Right lobe of liver (tissue), 6 donors: Measurements from ENCODE around the gene ASPDH. TPM values are rescaled to one million over a fixed set of nuclear protein-coding genes. Genes with fewer than 3 reads are reported as not detected.

ENCODE experiments used
- ATAC-seq, 4 donors: fragments of 200-7000 bp; cut with Tn5 transposase; one replicate each; pipeline ENCODE4 v1.9.1; 2020; ENCODE audit warnings: mild to moderate bottlenecking in 4 of 4, moderate library complexity in 4 of 4
- DNase-seq, 3 donors: peaks; one replicate each; pipeline ENCODE4 v3.0.0-alpha.2; 2020
- H3K27ac ChIP-seq, 3 donors: fragments of 200-600 bp; one replicate each; pipeline ENCODE4 v1.8.0; 2022
- H3K27me3 ChIP-seq, 2 donors: fragments of 200-600 bp; one replicate each; pipeline ENCODE4 v1.8.0; 2022
- H3K36me3 ChIP-seq, 4 donors: fragments of 200-600 bp; sonication (generic) in 1 of 4; one replicate each; pipeline versions ENCODE4 v1.5.1 to v1.8.0; 2017 to 2022; ENCODE audit warnings: control low read depth in 1 of 4
- H3K4me1 ChIP-seq, 4 donors: fragments of 200-600 bp; sonication (generic) in 1 of 4; one replicate each; pipeline versions ENCODE4 v1.5.1 to v1.8.0; 2017 to 2022; ENCODE audit warnings: control low read depth in 1 of 4
- H3K4me3 ChIP-seq, 3 donors: fragments of 200-600 bp; one replicate each; pipeline ENCODE4 v1.8.0; 2022
- H3K9me3 ChIP-seq, 4 donors: fragments of 200-600 bp; sonication (generic) in 1 of 4; one replicate each; pipeline versions ENCODE4 v1.5.1 to v1.8.0; 2017 to 2022; ENCODE audit warnings: control low read depth in 1 of 4
- POLR2A ChIP-seq: fragments of 450-650 bp; IDR thresholded peaks from one replicate; pipeline ENCODE4 v1.6.1; 2017; ENCODE audit warnings: antibody characterized with exemption, mild to moderate bottlenecking
- WGBS: methylation state at CpG from one replicate; pipeline ENCODE4 v1.1.6; 2018; ENCODE audit warnings: low coverage, low lambda C conversion rate; ENCODE audit not compliant: insufficient coverage; ENCODE audit errors: missing lambda C conversion rate; 5-methylcytosine and 5-hydroxymethylcytosine counted together
- intact Hi-C, 2 donors: fragments of 100-400 bp; cut with DNase I; formaldehyde crosslinking; loops; one replicate each; pipeline versions ENCODE4 v1.11.2 to v1.14.1; 2022
- total RNA-seq, 6 experiments: library from RNA; depleted of rRNA in 2 of 6; stranded (reverse); fragments of >200 nt in 2 of 6; fragmentation: NEBNext Ultra II Directional in 3 of 6; extraction: Animal tissue kit (Norgen Biotek cat#: 25700) in 3 of 6; gene quantifications; one replicate each; pipeline versions ENCODE4 v1.1.0 to v1.2.4, GENCODE V29; 2016 to 2023
- TF ChIP-seq, protein P1 (sequence below), 4 donors: fragments of 200-600 bp in 3 of 4; fragments of 450-650 bp in 1 of 4; IDR thresholded peaks; one replicate each; pipeline versions ENCODE4 v1.5.1 to v1.8.0; 2016 to 2022; ENCODE audit warnings: antibody characterized with exemption in 4 of 4, mild to moderate bottlenecking in 2 of 4
- donor health status: DM: no; HTN: yes; CAD: no.
- donor health status: DM: no; HTN: no; CAD: no.
- donor health status: DM: no; HTN: no; CAD: no.
- donor health status: DM: no; HTN: yes; CAD: no.
- donor health status: DM: no; HTN: yes; CAD: no.

Gene ASPDH
- total RNA-seq, 6 experiments from 2014 or later, result 22.1 to 67.8 (median 44.8) TPM

- 49% methylated on average over 15 of the region's 15 CpGs for WGBS
- no peak for TF ChIP-seq POLR2A
- TF ChIP-seq, protein P1, sequence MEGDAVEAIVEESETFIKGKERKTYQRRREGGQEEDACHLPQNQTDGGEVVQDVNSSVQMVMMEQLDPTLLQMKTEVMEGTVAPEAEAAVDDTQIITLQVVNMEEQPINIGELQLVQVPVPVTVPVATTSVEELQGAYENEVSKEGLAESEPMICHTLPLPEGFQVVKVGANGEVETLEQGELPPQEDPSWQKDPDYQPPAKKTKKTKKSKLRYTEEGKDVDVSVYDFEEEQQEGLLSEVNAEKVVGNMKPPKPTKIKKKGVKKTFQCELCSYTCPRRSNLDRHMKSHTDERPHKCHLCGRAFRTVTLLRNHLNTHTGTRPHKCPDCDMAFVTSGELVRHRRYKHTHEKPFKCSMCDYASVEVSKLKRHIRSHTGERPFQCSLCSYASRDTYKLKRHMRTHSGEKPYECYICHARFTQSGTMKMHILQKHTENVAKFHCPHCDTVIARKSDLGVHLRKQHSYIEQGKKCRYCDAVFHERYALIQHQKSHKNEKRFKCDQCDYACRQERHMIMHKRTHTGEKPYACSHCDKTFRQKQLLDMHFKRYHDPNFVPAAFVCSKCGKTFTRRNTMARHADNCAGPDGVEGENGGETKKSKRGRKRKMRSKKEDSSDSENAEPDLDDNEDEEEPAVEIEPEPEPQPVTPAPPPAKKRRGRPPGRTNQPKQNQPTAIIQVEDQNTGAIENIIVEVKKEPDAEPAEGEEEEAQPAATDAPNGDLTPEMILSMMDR (IDR thresholded peaks at IDR 0.05), result no peak
- Histone ChIP-seq H3K4me3 (no peak overlapping the region), H3K36me3 (no peaks in the 10 kb centered on the region), H3K27me3 (peaks cover 0 to 5% of the 10 kb centered on the region in 2 donors), H3K9me3 (no peaks in the 10 kb centered on the region), H3K27ac (no peak overlapping the region), H3K4me1 (peaks cover 0 to 7% (median 0%) of the 10 kb centered on the region in 4 donors)
- no peak for ATAC-seq
- no peak for DNase-seq
- intact Hi-C loops, result no loop called here
These were observed 38.8 kb upstream of the ASPDH start for GRCh38 chr19:50552540-50552939.

DNA sequence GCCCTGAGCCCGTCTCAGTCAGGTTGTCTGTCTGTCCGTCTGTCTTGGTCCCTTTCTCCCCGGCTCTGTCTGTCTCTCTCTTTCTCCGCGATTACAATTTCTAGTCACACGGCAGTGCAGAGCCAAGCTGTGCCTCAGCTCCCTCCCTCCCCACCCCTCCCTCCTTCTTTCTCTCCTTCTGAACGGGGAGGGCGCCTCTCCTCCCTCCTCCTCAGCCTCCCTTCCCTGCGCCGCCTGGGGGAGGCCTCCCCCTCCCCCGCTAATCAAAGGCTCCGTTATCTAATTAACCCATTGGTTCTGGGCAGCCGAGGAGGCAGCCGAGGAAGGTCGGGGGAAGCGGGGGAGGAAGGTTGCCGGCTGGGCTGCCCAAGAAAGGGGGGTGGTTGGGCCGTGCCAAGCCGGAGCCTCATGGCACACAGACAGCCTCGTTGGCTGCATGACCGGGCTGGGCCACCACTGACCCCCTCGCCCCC, 38.0 kb upstream of the ASPDH start:
- Histone ChIP-seq H3K9me3 (no peaks in the 10 kb centered on the region), H3K36me3 (no peaks in the 10 kb centered on the region), H3K4me3 (no peak overlapping the region), H3K27me3 (peaks cover 0 to 5% of the 10 kb centered on the region in 2 donors), H3K4me1 (peaks cover 0 to 7% (median 0%) of the 10 kb centered on the region in 4 donors), H3K27ac (no peak overlapping the region)
- DNase-seq (no peak), ATAC-seq (no peak)
- intact Hi-C loops, result no loop called here
- TF ChIP-seq POLR2A, result no peak
- TF ChIP-seq, protein P1 (IDR thresholded peaks at IDR 0.05), result no peak
- under 1% methylated on average over 12 of the region's 22 CpGs for WGBS

DNA sequence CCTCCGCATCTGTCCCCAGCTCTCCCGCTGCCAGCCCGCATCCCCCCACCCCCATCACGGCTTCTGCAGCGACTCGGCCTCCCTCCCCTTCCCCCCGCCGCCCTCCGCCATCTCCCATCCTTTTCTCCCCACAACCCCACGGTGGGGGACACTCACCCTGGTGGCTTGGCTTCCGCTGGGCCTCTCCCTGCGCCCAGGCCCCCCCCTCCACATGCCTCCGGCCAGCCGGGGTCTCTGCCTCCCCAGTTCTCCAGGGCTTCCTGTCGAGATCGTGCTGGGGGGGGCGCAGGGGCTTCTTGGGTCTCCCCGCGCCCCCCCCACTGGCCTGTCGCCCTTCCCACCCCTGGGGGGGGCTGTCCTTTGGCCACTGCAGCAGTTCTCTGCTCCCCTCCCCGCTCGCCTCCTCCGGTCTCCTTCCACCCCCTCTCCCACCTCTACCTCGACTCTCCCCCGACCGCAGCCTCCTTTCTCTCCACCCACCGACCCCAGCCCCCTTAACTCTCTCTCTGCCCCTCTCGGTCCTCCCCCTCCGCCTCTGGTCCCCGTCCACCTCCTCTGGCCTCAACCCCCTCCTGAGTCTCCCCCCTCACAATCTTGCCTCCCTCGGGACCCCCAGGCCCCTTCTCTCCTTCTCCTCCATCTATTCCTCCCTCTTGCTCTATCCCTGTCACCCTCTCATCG, 37.5 kb upstream of the ASPDH start:
- 5% methylated on average over 30 of the region's 32 CpGs for WGBS
- no peaks in the 10 kb centered on the region for H3K36me3 ChIP-seq
- TF ChIP-seq POLR2A, result no peak
- TF ChIP-seq, protein P1 (IDR thresholded peaks at IDR 0.05), result no peak
- intact Hi-C loops, result no loop called here
- H3K4me1 ChIP-seq, result peaks cover 0 to under 1% (median 0%) of the 10 kb centered on the region in 4 donors
- H3K9me3 ChIP-seq, result no peaks in the 10 kb centered on the region
- no peak for ATAC-seq
- H3K27me3 ChIP-seq, result peaks cover 0 to 2% of the 10 kb centered on the region in 2 donors
- H3K4me3 ChIP-seq, result no peak overlapping the region
- DNase-seq, result no peak
- H3K27ac ChIP-seq, result no peak overlapping the region

DNA sequence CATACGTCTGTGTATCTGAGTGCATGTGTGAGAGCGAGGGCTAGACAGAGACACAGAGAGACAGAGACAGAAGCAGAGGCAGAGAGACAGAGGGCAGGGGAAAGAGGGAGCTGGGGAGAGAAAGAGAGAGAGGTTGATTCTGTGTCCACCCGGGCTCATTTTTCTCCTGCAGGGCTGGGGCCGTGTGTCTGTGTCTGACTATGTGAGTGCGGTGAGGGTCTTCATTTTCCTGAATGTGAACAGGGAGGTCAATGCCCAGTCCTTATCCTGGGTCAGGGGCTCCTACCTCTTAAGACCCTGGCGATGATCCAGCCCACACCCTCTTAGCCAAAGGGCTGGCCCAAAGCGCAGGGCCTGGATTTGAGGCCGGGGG, 36.9 kb upstream of the ASPDH start:
- no peaks in the 10 kb centered on the region for H3K4me1 ChIP-seq
- WGBS, result 18% methylated on average over 4 of the region's 8 CpGs
- ATAC-seq (no peak), DNase-seq (no peak)
- no peak overlapping the region for H3K27ac ChIP-seq
- intact Hi-C loops, result no loop called here
- H3K4me3 ChIP-seq, result no peak overlapping the region
- no peaks in the 10 kb centered on the region for H3K9me3 ChIP-seq
- no peaks in the 10 kb centered on the region for H3K27me3 ChIP-seq
- H3K36me3 ChIP-seq, result no peaks in the 10 kb centered on the region
- TF ChIP-seq, protein P1 (IDR thresholded peaks at IDR 0.05), result no peak
- no peak for TF ChIP-seq POLR2A
